NCI-H2107 (cell line): ENCODE results near the gene LRRC36.
A peak's percentile ranks its signal among the peaks of the same experiment; 100 is the strongest.

Experiments
- DNase-seq: peaks from one replicate; lab custom pipeline; 2025; lab: John Stamatoyannopoulos, UW

LRRC36 gene

GRCh38 chr16:67389911-67390815 lies 63.5 kb downstream of the LRRC36 start:
- DNase-seq: no peak

- no peak for DNase-seq
Measured at GRCh38 chr16:67390816-67391423, 64.3 kb downstream of the LRRC36 start.

- no peak for DNase-seq
Measured at GRCh38 chr16:67391424-67392300, 65.0 kb downstream of the LRRC36 start.

- DNase-seq: no peak
Measured at GRCh38 chr16:67392301-67393059, 65.9 kb downstream of the LRRC36 start.

GRCh38 chr16:67393111-67393787 lies 66.6 kb downstream of the LRRC36 start, which contains the start of gene TPPP3:
TSS of gene TPPP3 (minus strand) at chr16:67393498. CDS start at chr16:67391111, 2,387 bp downstream.
- no peak for DNase-seq

- DNase-seq: no peak
Measured at GRCh38 chr16:67393788-67394154, 67.2 kb downstream of the LRRC36 start.

- no peak for DNase-seq
Measured at GRCh38 chr16:67394155-67395104, 67.8 kb downstream of the LRRC36 start.

GRCh38 chr16:67395105-67395457 lies 68.5 kb downstream of the LRRC36 start:
- DNase-seq: no peak

- DNase-seq: peak; percentile 90
Measured at GRCh38 chr16:67395458-67396158, 69.0 kb downstream of the LRRC36 start.

GRCh38 chr16:67396159-67397035 lies 69.8 kb downstream of the LRRC36 start:
- peak; percentile 91 for DNase-seq

- DNase-seq: no peak
Measured at GRCh38 chr16:67397036-67397801, 70.6 kb downstream of the LRRC36 start.

- peak; percentile 49 for DNase-seq
Measured at GRCh38 chr16:67397812-67398545, 71.4 kb downstream of the LRRC36 start.

- no peak for DNase-seq
Measured at GRCh38 chr16:67398546-67399217, 72.1 kb downstream of the LRRC36 start.

GRCh38 chr16:67399218-67399733 lies 72.7 kb downstream of the LRRC36 start:
- DNase-seq: no peak

- DNase-seq: peak; percentile 53
Measured at GRCh38 chr16:67399749-67400704, 73.4 kb downstream of the LRRC36 start.
